ENCODE measurements around the gene UMAD1. TPM values are rescaled to one million over a fixed set of nuclear protein-coding genes. Genes with fewer than 3 reads are reported as not detected.
"Not testable (repeated sequence)": the region's sequence is repeated elsewhere in the genome, so short reads cannot be mapped to it uniquely, and the experiment has no call there.

Gene UMAD1
- total and polyA plus RNA-seq, 2 of the 4 experiments (the other 2 are of a cell fraction): 5.2 to 8.4 TPM

DNA sequence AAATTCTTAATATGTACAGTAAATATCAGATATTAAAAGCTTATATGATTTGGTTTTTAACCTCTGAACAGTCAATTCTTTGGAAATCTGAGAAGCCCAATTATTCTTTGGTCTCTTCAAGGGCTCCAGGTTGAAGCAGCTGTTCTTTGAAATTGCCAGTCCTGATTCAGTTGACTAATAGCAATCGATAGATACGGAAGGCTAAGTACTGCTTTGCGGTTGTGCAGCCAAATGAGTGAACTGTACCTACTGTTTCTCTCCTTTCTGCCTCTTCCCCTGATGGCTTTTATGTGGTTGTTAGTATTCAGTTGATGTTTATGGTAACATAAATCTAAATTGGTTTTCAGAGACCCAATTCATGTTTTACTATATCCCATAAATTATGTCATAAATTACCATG lies 181.0 kb downstream of the UMAD1 start:
- BruUV-seq (replicated peaks): no TSS peak
- CTCF ChIA-PET: interaction anchor here (0.6 kb wide), 1 partner anchor 151 kb away, joined by 3 read pairs; no protein-coding TSS in a partner anchor
- Histone ChIP-seq H2AFZ (replicated peaks; ENCODE audit: low read length, poor library complexity) (no peak overlapping the region), H2BK120ac (ENCODE audit: low read depth, low read length) (no peak overlapping the region), H3K9me3 (ENCODE audit: control insufficient read depth, insufficient read depth, low read length) (no peaks in the 10 kb centered on the region), H3K27ac (ENCODE audit: insufficient read depth, low read length) (no peak overlapping the region), H2BK15ac (ENCODE audit: low read depth, low read length) (no peak overlapping the region), H3K14ac (replicated peaks; ENCODE audit: low read depth, low read length) (no peak overlapping the region), H3K4me1 (ENCODE audit: control insufficient read depth, insufficient read depth, low read length) (no peaks in the 10 kb centered on the region), H4K5ac (ENCODE audit: low read depth, low read length) (no peak overlapping the region), H3K9me1 (ENCODE audit: insufficient read depth, low read length) (no peaks in the 10 kb centered on the region), H3K79me1 (ENCODE audit: low read depth in 1 of 2, low read length in 2 of 2) (no peaks in the 10 kb centered on the region), H3K4me2 (ENCODE audit: low read depth, low read length) (no peak overlapping the region), H4K91ac (ENCODE audit: insufficient read depth, low read depth, low read length) (no peak overlapping the region), H3K4me3 (ENCODE audit: insufficient read depth, low read depth, low read length) (no peak overlapping the region), H2BK5ac (ENCODE audit: low read depth, low read length, poor library complexity, severe bottlenecking) (no peak overlapping the region), H3K4ac (ENCODE audit: low read depth, low read length) (no peak overlapping the region), H3K27me3 (ENCODE audit: control insufficient read depth, insufficient read depth, low read length) (no peaks in the 10 kb centered on the region), H3K56ac (ENCODE audit: extremely low read depth, insufficient read depth, low read length) (no peak overlapping the region), H3K36me3 (ENCODE audit: control insufficient read depth, insufficient read depth, low read length) (no peaks in the 10 kb centered on the region), H4K20me1 (ENCODE audit: insufficient read depth, low read length) (no peaks in the 10 kb centered on the region), H2BK20ac (ENCODE audit: low read depth, low read length) (no peak overlapping the region), H3K9ac (ENCODE audit: low read depth, low read length) (no peak overlapping the region), H2AK5ac (ENCODE audit: low read depth, low read length) (no peak overlapping the region; the same call in 1 of the 2 replicates), H2AK9ac (replicated peaks; ENCODE audit: low read depth, low read length, poor library complexity) (no peak overlapping the region), H4K8ac (ENCODE audit: low read depth in 2 of 2, low read length in 2 of 2) (no peak overlapping the region), H3K23ac (ENCODE audit: low read depth, low read length) (no peak overlapping the region), H3K18ac (ENCODE audit: low read depth, low read length) (no peak overlapping the region)
- dilution Hi-C loops (cut with HindIII; ENCODE audit: low sequenced_read_pairs, unreplicated experiment) (no loop called here), in situ Hi-C loops (cut with MboI; ENCODE audit: low sequenced_read_pairs) (no loop called here), intact Hi-C loops (cut with micrococcal nuclease) (no loop called here)
- no CpG with 5 or more reads among the region's 3 CpGs for WGBS, 2 experiments (ENCODE audit: extremely low coverage in 2 of 2, insufficient read length in 1 of 2)
- DNase-seq: no peak
- POLR2A ChIA-PET (ENCODE audit: unreplicated experiment): no interaction called here
- TF ChIP-seq, protein P1, sequence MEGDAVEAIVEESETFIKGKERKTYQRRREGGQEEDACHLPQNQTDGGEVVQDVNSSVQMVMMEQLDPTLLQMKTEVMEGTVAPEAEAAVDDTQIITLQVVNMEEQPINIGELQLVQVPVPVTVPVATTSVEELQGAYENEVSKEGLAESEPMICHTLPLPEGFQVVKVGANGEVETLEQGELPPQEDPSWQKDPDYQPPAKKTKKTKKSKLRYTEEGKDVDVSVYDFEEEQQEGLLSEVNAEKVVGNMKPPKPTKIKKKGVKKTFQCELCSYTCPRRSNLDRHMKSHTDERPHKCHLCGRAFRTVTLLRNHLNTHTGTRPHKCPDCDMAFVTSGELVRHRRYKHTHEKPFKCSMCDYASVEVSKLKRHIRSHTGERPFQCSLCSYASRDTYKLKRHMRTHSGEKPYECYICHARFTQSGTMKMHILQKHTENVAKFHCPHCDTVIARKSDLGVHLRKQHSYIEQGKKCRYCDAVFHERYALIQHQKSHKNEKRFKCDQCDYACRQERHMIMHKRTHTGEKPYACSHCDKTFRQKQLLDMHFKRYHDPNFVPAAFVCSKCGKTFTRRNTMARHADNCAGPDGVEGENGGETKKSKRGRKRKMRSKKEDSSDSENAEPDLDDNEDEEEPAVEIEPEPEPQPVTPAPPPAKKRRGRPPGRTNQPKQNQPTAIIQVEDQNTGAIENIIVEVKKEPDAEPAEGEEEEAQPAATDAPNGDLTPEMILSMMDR (conservative IDR thresholded peaks at IDR 0.05; ENCODE audit: low read depth, low read length): no peak
- TF ChIP-seq MXI1 (IDR thresholded peaks at IDR 0.05; ENCODE audit: borderline replicate concordance, low read depth, low read length) (no peak), USF2 (IDR thresholded peaks at IDR 0.05; ENCODE audit: low read depth, low read length) (no peak), MAZ (IDR thresholded peaks at IDR 0.05; ENCODE audit: borderline replicate concordance, low read depth, low read length) (no peak), RCOR1 (IDR thresholded peaks at IDR 0.05; ENCODE audit: insufficient replicate concordance, low read length) (no peak), NFE2L2 (IDR thresholded peaks at IDR 0.05; ENCODE audit: low read depth, low read length) (no peak), RAD21 (IDR thresholded peaks at IDR 0.05; ENCODE audit: low read length) (no peak)
- ATAC-seq (ENCODE audit: low read depth): no peak

DNA sequence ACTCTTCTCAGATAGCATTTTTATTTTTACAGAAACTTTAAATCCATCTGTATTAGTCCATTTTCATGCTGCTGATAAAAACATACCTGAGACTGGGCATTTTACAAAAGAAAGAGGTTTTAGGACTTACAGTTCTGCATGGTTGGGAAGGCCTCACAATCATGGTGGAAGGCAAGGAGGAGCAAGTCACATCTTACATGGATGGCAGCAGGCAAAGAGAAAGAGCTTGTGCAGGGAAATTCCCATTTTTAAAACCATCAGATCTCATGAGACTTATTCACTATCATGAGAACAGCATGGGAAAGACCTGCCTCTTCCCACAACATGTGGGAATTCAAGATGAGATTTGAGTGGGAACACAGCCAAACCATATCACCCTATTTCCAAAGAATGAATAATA lies 184.7 kb downstream of the UMAD1 start:
- H2BK20ac ChIP-seq (ENCODE audit: low read depth, low read length); H4K20me1 ChIP-seq (ENCODE audit: insufficient read depth, low read length); H2BK120ac ChIP-seq (ENCODE audit: low read depth, low read length); H3K23ac ChIP-seq (ENCODE audit: low read depth, low read length); CTCF ChIA-PET; H2AK5ac ChIP-seq (ENCODE audit: low read depth, low read length); H3K4me3 ChIP-seq (ENCODE audit: insufficient read depth, low read depth, low read length); H3K36me3 ChIP-seq (ENCODE audit: control insufficient read depth, insufficient read depth, low read length); BruUV-seq (replicated peaks); POLR2A ChIA-PET (ENCODE audit: unreplicated experiment); dilution Hi-C loops (cut with HindIII; ENCODE audit: low sequenced_read_pairs, unreplicated experiment); intact Hi-C loops (cut with micrococcal nuclease); DNase-seq; H3K79me1 ChIP-seq (ENCODE audit: low read depth in 1 of 2, low read length in 2 of 2); H4K8ac ChIP-seq (ENCODE audit: low read depth in 2 of 2, low read length in 2 of 2); H3K27me3 ChIP-seq (ENCODE audit: control insufficient read depth, insufficient read depth, low read length); H3K56ac ChIP-seq (ENCODE audit: extremely low read depth, insufficient read depth, low read length); H3K4me2 ChIP-seq (ENCODE audit: low read depth, low read length); ATAC-seq (ENCODE audit: low read depth); H2BK5ac ChIP-seq (ENCODE audit: low read depth, low read length, poor library complexity, severe bottlenecking); H2AK9ac ChIP-seq (replicated peaks; ENCODE audit: low read depth, low read length, poor library complexity); H4K91ac ChIP-seq (ENCODE audit: insufficient read depth, low read depth, low read length); H3K9me3 ChIP-seq (ENCODE audit: control insufficient read depth, insufficient read depth, low read length); H3K18ac ChIP-seq (ENCODE audit: low read depth, low read length); H2AFZ ChIP-seq (replicated peaks; ENCODE audit: low read length, poor library complexity); H3K9ac ChIP-seq (ENCODE audit: low read depth, low read length); H3K9me1 ChIP-seq (ENCODE audit: insufficient read depth, low read length); H3K27ac ChIP-seq (ENCODE audit: insufficient read depth, low read length); H3K4me1 ChIP-seq (ENCODE audit: control insufficient read depth, insufficient read depth, low read length); H4K5ac ChIP-seq (ENCODE audit: low read depth, low read length); H2BK15ac ChIP-seq (ENCODE audit: low read depth, low read length); H3K4ac ChIP-seq (ENCODE audit: low read depth, low read length); H3K14ac ChIP-seq (replicated peaks; ENCODE audit: low read depth, low read length); in situ Hi-C loops (cut with MboI; ENCODE audit: low sequenced_read_pairs): not testable (repeated sequence)
